Measurements from ENCODE around the gene NXPH4.

NXPH4 gene

DNA sequence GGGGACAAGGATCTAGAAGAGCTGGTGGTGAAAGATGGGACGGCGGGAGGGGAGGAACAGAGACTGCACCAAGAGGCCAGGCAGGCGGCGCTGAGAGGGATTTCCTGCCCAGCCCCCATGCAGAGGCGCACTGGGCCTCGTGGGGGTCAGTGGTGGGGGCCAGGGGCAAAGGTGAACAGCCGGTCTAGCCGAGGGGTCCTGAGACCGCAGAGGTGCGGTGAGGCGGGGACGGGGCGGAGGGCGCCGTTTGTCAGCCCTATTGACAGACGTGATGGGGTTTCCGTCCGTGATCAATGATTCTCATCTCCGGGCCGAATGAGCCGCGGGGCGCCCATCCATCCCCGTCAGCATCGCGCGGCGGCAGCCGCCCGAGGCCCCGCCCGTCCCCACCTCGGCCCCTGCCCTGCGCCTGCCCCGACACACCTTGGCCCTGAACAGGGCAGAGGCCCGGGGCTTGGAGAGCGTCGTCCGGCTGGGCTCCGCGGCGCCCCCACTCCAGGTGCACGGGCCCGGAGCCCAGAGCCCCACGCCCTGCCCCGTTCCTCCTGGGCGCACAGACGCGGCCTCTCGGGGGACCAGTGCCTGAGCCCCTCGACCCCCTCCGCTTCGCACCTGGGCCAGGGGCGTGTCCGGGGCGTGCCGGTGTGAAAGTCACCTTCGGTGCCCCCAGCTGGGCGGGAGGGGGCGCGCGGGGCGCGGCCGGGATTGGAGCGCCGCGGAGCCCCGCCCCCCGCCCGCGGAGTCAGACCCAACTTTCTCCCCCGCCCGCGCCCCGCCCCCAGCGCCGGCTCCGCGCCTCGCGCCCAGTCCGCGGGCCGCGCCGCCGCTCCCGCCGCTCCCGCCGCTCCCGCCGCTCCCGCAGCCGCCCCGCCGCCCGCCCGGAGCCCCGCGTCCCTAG is at the start of gene NXPH4:
NXPH4 (plus strand) TSS at position 781 of the 898 bp plus-strand sequence. CDS start 176 bp downstream, outside the sequence.
- peak; percentile 49 for DNase-seq

DNA sequence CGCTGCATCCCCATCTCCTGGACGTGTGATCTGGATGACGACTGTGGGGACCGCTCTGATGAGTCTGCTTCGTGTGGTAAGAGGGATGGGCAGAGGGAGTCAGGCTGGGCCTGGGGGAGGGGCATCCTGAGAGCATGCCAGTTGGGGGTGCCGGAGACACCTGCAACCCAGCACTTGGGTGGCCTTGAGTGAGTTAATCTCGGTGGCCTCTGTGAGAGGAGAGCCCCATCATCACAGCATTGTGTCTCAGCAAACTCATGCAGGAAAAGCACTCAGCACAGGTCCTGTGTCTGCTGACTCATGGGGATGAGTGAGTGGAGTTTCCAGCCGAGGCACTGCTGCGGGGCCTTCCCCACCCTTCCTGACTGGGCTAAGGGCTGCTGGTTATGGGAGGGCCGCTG is 49.6 kb upstream of the NXPH4 start:
- peak; percentile 43 for DNase-seq

DNA sequence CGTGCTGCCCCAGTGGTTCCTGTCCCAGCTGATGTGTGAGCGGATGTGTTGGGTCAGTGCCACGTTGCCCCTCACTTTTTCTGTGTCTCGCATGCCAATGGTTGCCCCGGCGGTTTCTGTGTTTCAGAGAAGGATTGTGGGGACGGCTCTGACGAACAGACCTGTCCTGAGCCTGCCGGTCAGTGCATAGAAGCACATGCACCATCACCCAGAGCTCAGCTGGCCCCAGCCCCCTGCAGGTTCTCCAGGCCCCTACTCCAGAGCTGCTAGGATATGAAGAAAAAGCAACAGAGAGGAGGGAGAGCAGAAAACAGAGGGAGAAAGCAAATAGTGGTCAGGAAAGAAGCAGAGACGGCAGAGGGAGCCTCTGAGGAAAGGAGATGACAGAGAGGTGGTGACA is 48.5 kb upstream of the NXPH4 start:
- no peak for DNase-seq

DNA sequence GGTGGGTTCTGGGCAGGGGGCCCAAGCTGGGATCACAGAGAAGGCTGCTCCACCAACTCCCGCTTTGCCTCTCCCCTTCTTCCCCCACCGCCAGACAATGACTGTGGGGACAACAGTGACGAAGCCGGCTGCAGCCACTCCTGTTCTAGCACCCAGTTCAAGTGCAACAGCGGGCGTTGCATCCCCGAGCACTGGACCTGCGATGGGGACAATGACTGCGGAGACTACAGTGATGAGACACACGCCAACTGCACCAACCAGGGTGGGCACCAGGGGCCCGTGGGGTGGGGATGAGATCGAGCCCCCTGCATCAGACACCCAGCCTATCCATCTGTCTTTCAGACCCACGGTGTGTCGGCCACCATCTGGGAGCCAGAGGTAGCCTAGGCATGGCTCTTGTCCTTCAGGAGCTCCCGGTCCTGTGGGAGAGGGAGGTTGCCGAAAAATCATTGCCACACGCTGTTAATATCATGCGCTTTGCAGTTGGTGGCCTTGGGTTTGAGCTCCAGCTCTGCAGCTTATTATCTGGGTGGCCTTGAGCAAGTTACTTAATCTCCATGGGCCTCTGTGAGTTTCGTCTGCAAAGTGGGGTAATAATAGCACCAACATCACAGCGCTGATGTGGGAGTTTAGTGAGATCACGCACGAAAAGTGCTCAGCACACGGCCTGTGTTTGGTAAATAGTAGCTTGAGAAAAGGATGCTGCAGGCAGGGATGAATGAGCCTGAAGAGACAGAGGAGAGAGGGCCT is 47.4 kb upstream of the NXPH4 start:
- DNase-seq = no peak

DNA sequence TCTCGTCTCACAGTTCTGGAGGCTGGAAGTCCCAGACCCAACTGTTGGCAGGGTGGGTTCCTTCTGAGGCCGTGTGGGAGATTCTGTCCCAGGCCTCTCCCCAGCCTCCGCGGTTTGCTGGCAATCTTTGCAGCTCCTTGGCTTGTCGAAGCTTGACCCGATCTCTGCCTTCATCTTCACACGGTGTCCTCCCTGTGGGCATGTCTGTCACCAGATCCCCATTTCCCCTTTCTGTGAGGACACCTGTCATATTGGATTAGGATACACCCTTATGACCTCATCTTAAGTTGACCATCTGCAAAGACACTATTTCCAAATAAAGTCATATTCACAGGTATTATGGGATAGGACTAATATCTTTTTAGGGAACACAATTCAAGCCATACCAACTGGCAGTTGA is 46.6 kb upstream of the NXPH4 start:
- DNase-seq = no peak

DNA sequence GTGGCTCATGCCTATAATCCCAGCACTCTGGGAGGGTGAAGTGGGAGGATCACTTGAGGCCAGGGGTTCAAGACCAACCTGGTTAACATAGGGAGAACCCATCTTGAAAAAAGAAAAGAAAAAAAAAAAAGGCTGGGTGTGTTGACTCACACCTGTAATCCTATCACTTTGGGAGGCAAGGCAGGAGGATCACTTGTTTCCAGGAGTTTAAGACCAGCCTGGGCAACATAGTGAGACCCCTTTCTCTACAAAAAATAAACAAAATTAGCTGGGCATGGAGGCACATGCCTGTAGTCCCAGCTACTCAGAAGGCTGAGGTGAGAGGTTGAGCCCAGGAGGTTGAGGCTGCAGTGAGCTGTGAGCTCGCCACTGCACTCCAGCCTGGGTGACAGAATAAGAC is 46.2 kb upstream of the NXPH4 start:
- DNase-seq = no peak

DNA sequence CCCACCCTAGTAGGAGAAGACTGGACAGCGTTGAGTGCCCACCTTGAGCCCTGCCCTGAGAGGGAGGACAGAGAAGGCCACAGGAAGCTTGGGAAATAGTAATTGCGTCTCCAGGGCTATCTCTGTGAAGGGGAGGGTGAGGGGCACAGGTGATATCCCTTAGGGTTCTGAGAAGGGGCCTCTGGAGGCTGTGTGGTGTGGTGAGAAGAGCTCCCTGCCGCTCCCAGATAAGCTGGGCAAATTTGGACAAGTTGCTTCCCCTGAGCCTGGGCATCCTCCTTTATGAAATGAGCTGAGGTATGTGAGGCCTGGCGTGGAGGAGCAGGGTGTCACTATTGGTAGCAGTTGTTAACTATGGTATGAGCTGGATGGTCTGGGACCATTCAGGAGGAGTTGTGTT is 45.7 kb upstream of the NXPH4 start:
- DNase-seq = no peak

DNA sequence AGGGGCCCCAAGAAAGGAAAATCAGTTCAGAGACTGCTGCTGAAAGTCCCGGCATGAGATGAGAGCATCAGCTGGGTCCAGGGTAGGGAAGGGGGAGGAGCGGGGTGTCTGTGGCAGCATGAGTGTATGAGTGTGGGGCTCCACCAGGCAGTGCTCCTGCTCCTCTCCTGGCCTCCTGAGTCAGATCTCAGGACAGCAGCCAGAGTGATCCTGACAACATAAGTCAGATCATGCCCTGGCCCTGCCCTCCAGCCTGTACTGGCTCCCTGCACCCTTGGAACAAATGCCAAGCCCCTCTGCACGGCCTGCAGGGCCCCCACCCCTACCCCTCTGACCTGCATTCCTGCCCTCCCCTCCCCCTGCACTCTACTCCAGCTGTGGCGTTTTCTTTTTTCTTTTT is 44.9 kb upstream of the NXPH4 start:
- DNase-seq = no peak

DNA sequence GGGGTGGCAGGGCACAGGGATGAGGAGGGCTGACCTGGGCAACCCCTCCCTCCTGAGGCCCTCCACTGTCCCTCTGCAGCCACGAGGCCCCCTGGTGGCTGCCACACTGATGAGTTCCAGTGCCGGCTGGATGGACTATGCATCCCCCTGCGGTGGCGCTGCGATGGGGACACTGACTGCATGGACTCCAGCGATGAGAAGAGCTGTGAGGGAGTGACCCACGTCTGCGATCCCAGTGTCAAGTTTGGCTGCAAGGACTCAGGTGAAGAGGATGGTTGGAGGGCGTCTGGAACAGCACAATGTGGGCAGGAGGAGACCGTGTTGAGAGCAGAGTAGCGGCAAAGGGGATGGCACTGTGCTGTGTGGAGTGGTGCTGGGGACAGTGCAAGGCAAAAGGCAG is 43.5 kb upstream of the NXPH4 start:
- peak; percentile 11 for DNase-seq

DNA sequence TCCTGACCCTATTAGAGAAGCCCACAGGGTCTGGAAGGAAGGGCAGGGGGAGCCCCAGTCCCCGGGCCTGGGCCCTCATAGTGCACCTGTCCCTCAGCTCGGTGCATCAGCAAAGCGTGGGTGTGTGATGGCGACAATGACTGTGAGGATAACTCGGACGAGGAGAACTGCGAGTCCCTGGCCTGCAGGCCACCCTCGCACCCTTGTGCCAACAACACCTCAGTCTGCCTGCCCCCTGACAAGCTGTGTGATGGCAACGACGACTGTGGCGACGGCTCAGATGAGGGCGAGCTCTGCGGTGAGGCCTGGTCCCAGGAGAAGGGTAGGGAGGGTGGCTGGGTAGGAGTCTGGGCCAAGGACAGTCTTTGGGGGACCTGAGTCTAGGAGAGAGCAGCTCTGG is 42.9 kb upstream of the NXPH4 start:
- DNase-seq = no peak

DNA sequence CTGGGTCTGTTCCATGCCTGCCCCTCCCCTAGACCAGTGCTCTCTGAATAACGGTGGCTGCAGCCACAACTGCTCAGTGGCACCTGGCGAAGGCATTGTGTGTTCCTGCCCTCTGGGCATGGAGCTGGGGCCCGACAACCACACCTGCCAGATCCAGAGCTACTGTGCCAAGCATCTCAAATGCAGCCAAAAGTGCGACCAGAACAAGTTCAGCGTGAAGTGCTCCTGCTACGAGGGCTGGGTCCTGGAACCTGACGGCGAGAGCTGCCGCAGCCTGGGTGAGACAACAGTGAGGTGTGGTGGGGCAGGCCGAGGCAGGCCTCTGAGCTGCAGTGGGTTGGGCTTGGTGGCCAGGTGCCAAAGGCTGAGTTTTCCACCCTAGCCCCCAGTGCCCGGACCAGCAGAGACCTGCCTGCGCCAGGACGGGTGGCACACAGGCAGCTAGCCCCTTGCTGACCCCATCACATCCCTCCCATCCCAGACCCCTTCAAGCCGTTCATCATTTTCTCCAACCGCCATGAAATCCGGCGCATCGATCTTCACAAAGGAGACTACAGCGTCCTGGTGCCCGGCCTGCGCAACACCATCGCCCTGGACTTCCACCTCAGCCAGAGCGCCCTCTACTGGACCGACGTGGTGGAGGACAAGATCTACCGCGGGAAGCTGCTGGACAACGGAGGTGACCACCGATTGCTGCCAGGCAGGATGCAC is 41.0 kb upstream of the NXPH4 start:
- peak; percentile 48 for DNase-seq

DNA sequence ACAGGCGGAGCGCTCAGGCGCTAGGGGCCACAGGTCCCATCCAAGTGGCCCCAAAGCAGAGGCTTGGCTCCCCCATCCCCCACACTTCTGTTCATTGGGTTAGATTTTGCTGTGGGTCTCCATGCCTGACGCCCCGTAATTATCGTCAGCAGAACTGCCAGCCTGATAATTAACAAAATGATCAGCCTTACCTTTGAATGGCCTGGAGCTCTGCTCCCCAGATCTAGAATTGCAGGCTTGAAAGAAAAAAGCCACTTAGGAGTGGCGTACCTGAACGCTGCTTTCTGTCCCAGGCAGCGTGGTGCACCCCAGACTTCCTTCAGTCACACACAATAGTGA is 40.5 kb upstream of the NXPH4 start:
- no peak for DNase-seq

DNA sequence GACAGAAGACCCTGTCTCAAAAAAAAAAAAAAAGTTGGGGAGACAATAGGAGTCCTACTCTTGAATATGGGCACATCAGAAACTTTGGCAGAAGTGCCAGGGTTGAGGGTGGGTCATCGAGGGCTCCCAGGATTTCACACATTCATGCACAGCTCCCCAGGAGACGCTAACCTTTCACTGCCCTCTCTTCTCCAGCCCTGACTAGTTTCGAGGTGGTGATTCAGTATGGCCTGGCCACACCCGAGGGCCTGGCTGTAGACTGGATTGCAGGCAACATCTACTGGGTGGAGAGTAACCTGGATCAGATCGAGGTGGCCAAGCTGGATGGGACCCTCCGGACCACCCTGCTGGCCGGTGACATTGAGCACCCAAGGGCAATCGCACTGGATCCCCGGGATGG is 39.7 kb upstream of the NXPH4 start:
- no peak for DNase-seq

DNA sequence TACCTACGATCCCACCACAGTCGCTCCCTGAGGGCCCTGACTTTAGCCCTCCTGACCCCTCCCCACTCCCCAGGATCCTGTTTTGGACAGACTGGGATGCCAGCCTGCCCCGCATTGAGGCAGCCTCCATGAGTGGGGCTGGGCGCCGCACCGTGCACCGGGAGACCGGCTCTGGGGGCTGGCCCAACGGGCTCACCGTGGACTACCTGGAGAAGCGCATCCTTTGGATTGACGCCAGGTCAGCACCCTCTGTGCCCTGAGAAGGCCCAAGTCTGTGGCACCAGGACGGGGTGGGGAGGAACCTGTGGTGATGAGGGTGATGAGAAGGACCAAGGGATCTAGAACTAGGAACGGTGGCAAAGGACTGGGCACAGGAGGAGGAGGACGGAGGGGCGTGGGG is 39.2 kb upstream of the NXPH4 start:
- DNase-seq = no peak

DNA sequence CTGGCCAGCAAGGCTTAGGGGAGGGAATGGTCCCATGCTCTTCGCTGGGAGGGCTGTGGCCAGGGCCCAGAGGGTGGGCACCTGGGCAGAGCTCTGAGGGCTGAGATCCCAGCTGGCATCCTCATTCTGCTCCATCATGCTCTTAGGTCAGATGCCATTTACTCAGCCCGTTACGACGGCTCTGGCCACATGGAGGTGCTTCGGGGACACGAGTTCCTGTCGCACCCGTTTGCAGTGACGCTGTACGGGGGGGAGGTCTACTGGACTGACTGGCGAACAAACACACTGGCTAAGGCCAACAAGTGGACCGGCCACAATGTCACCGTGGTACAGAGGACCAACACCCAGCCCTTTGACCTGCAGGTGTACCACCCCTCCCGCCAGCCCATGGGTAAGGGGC is 38.4 kb upstream of the NXPH4 start:
- no peak for DNase-seq

DNA sequence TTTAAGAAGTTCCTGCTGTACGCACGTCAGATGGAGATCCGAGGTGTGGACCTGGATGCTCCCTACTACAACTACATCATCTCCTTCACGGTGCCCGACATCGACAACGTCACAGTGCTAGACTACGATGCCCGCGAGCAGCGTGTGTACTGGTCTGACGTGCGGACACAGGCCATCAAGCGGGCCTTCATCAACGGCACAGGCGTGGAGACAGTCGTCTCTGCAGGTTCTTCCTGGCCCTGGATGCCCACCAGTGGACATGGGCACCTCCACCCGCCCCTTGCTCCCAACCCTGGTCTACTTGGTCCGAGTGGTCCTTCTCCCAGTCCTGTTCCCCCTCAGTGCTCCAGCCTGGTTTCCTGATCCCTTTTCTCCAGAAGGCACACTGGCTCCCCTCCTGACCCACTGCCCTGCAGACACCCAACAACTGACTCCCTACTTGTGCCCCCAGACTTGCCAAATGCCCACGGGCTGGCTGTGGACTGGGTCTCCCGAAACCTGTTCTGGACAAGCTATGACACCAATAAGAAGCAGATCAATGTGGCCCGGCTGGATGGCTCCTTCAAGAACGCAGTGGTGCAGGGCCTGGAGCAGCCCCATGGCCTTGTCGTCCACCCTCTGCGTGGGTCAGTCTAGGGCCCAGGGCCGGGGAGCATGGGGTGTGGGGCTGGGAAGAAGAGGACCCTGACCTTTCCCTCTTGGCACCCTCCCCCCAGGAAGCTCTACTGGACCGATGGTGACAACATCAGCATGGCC is 37.1 kb upstream of the NXPH4 start:
- DNase-seq = no peak

DNA sequence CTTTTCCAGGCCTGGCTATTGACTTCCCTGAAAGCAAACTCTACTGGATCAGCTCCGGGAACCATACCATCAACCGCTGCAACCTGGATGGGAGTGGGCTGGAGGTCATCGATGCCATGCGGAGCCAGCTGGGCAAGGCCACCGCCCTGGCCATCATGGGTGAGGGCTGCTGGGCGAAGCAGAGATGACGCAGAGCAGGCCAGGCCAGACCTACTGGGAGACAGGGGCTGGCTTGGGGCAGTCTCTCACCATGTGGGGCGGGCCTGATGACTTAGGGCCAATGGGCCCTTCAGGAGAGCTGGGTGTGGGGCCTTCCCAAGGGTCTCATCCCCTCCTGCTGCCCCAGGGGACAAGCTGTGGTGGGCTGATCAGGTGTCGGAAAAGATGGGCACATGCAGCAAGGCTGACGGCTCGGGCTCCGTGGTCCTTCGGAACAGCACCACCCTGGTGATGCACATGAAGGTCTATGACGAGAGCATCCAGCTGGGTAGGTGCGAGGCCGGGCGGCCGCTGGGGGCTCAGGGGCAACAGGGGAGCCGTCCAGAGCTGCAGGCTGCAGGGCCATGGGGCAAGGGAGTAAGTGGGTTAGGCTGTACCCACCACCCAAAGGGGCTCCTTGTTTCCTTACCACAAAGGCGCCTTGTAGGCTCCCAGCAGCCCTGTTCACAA is 36.1 kb upstream of the NXPH4 start:
- no peak for DNase-seq

DNA sequence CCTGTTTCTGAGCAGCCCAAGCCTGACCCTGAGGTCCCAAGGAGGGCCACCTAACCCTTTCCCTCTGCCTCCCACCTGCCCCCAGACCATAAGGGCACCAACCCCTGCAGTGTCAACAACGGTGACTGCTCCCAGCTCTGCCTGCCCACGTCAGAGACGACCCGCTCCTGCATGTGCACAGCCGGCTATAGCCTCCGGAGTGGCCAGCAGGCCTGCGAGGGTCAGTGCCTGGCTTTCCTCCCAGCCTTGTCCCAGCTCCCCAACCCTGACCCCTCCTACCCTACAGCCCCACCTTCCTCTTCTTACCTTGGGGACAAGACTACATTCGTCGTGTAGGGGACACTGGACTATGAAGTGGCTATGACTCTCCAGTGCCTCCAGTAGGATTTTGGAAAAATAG is 35.5 kb upstream of the NXPH4 start:
- DNase-seq = no peak

DNA sequence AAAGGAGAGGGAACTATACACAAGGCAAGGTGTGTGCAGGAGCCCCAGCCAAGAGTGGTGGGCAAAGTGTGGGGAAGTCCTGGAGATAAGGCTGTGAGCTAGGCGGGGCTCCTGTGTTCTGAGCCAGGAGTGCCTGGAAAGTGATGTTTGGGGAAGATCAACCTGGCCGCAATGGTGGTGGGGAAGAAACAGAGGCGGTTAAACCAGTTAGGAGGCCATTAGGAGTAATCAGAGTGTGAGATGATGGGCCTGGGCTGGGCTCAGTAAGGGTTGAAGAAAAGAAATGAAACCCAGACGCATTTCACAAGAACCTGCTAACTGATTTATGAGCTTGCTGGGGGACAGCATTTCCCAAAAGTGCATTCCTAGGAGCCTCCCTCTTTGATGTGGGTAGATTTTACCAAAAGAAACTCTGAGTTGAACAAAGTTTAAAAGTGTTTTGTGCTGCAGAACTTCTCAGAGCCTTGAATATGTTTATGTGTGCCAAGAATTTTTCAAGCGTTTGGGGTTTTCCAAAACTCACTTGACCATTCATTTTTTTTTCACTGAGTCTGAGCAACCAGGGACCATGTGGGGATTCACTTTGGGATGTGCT is 34.9 kb upstream of the NXPH4 start:
- no peak for DNase-seq

DNA sequence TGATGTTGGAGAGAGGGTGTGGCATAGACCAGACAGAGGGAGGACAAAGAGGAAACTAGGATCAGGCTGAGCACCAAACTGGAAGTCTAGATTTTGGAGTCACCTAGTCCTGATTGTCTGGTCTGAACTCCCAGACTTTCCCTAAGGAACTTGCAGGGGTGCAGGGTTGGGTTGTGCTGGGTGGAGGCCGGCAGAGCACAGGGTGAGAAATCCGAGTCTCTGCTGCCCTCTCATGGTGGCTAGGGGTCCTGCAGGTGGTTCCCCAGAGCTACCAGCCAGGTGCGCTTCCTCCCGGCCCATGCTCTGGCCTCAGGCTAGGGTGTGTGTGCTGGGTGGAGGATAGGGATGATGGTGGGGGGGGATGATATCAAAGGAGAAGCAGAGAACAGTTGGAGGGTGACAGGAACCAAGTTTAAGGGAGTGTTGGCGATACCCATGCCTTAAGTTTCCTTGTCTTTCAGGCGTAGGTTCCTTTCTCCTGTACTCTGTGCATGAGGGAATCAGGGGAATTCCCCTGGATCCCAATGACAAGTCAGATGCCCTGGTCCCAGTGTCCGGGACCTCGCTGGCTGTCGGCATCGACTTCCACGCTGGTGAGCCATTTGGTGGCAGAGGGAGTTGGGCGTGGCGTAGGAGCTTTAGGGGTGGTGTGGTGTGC is 33.5 kb upstream of the NXPH4 start:
- peak; percentile 81 for DNase-seq

DNA sequence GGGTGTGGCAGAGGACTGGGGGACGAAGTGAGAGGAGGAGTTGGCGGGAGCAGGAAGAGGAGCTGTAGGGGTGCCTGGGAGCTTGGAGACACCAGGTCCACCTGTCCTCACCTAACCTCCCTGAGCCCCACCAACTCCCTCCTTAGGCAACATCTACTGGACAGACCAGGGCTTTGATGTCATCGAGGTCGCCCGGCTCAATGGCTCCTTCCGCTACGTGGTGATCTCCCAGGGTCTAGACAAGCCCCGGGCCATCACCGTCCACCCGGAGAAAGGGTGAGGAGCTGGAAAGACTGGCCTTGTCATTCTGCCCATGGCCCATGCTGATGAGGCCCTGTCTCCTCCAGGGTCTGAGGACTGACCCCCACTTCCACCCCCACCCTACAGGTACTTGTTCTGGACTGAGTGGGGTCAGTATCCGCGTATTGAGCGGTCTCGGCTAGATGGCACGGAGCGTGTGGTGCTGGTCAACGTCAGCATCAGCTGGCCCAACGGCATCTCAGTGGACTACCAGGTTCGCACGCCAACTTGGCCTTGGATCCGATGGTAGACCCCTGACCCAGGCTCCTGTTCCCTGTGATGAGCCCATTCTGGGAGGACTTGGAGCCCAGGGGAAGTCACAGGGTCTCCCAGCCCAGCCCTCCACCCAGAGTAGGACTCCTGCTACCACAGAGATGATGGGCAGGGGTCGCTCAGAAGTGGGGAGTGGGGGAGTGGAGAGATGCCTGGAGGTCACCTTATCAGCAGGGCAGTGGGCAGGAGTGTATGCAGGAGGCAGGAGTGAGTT is 32.5 kb upstream of the NXPH4 start:
- no peak for DNase-seq
